Keratinocyte (primary cell): ENCODE data around the gene RNF115.

Experiments used
- CTCF ChIP-seq, 3 experiments: IDR thresholded peaks in 1 of 3; conservative IDR thresholded peaks in 1 of 3; optimal IDR thresholded peaks in 1 of 3; 2 replicates in 2 of 3; 3 replicates in 1 of 3; pipeline versions ENCODE3 to v1.5.1; 2011; ENCODE audit warnings: low read length in 3 of 3, mild to moderate bottlenecking in 3 of 3, moderate library complexity in 2 of 3, control low read depth in 1 of 3, inconsistent platforms in 1 of 3; ENCODE audit not compliant: insufficient read depth in 2 of 3; ENCODE audit errors: extremely low read depth in 1 of 3
- EZH2 ChIP-seq: IDR thresholded peaks from one replicate; pipeline ENCODE4 v1.6.1; 2012; ENCODE audit warnings: inconsistent platforms, mild to moderate bottlenecking, low read length, moderate library complexity

- TF ChIP-seq CTCF (optimal IDR thresholded peaks at IDR 0.05 in 1 of 3, IDR thresholded peaks at IDR 0.05 in 1 of 3, conservative IDR thresholded peaks at IDR 0.05 in 1 of 3; ENCODE audit: extremely low read depth in 1 of 3, insufficient read depth in 2 of 3, low read length in 3 of 3): no peak
- no peak for TF ChIP-seq EZH2
Observed at GRCh38 chr1:145771056-145771455, 52.8 kb downstream of the RNF115 start.
